GM18499 (cell line): ENCODE results near the gene ANKRD34A.
"Not testable (repeated sequence)": the region's sequence is repeated elsewhere in the genome, so short reads cannot be mapped to it uniquely, and the experiment has no call there.

ENCODE experiments used
- ATAC-seq: cut with Tn5 transposase; IDR thresholded peaks from one replicate; pipeline ENCODE4 v1.9.1; 2021; ENCODE audit warnings: moderate number of reproducible peaks; ENCODE audit not compliant: insufficient read depth, unreplicated experiment

The ANKRD34A gene

DNA sequence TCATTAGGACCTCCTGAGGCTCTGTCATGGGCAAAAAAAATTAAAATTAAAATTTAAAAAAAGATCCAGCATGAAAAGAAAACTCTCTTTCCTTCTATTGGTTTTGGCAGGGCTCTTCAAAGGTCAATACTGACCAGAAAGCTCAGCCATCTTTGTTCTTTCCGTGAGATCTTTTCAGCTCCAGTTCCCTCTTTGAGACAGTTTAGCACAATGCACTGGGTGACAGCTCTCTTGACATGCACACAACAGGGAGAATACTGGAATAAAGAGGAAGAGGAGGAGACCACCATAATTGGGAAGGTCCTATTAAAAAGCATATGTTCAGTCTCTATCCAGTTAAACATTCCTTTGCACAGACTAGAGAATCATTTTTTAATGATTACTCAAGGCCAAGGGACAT, 12.8 kb downstream of the ANKRD34A start:
- ATAC-seq = no peak

DNA sequence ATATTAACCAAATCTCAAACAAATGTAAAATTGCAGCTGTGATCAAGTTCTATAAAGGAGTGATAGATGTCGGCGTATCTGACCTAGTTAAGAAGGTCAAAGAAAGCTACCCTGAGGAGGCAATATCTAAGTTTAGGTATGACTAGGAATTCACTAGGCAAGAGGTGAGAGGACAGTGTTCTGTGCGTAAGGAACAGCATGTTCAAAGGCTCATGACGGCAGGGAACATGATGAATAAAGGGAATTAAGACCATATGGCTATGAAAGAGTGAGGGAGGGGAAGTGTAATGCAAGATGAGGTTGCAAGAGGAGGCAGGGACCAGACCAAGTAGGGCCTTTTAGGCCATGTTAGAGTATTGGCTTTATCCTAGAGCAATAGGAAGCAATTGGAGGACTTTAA, 15.2 kb downstream of the ANKRD34A start:
- no peak for ATAC-seq

DNA sequence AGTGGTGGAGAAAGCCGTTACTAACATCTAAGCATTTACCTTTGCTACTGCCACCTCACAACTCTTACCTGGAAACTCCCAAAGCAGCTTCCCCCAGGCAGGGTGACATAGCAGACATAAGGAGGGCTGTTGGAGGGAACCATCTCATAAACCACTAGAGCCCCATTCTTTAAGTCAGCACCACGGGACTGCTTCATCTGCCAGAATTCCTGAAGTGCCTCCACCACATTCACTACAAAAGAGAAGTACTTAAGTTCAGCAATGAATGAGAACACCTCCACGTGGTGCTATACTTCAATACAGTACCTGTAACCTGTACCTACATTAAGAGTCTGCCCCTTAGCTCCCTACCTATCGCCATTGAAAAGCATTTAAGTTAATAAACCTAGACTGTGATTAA, 16.8 kb downstream of the ANKRD34A start:
- no peak for ATAC-seq

DNA sequence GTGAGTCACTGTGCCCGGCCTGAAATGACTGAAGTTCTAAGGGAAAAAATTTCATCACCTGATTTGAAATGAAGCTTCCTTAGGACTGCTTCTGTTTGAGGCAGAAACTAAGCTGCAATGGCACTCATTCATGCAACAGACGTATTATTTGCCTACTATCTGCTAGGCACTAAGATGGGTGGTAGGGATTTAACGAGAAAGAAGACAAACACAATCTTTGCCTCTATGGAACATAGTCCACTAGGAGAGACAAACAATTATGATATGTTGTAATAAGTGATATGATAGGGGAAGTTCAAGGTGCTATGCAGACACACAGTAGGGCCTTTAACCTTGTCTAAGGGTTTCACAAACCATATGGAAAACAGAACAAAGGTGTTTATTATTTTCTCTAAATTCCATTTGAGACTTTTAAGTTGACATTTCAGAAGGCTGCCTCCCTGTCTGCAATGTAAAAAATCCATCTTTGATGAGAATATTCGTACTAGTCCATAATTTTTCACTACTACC, 17.8 kb downstream of the ANKRD34A start:
- ATAC-seq = no peak

DNA sequence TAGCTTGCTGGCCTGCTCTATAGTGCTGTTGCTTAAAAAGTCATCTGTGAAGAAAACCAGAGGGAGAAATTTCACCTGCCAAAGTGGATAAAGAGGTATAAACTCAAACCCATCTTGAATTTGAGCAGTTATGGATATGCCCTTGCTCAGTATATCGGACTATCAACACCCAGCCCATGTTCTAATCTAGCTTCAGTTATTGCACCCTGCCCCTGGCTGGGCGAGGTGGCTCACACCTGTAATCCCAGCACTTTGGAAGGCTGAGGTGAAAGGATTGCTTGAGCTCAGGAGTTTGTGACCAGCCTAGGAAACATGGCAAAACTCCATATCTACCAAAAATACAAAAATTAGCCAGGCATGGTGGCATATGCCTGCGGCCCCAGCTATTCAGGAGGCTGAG, 19.8 kb downstream of the ANKRD34A start:
- ATAC-seq = no peak

DNA sequence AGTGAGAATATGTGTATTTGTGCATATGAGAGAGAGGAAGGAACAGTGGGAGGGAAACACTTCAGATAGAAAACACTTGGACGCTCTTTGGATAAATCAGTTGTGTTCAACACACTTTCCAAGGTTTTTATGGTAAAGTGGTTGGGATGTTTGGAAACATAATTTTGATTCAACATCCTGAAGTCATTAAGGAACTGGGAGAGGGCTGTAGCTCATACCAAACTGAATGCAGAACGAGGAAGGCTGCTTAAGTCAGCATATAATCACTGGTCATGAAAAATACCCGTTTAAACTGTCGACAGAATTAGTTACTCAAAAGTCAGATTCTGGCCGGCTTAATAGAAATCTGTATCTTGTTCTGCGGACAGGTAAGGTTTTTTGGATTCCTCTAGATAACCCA, 21.5 kb downstream of the ANKRD34A start:
- ATAC-seq = no peak

DNA sequence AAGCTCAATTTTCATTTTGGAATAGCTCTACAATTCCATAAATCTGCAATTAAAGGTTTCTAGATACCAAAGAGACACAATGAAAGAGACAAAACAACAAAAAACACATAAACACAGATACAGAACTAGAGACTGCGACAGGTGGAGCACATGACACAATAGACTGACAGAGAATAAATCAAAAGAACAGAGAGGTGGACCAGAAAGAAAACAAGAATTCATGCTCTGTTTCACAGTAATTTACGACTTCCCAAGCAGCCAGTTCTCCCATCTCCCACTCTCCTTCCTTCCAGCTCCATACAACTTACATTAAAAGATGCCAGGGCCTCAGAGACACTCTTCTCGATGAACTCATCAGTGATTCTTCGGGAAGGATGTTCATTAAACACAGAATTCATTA, 22.0 kb downstream of the ANKRD34A start:
- no peak for ATAC-seq

DNA sequence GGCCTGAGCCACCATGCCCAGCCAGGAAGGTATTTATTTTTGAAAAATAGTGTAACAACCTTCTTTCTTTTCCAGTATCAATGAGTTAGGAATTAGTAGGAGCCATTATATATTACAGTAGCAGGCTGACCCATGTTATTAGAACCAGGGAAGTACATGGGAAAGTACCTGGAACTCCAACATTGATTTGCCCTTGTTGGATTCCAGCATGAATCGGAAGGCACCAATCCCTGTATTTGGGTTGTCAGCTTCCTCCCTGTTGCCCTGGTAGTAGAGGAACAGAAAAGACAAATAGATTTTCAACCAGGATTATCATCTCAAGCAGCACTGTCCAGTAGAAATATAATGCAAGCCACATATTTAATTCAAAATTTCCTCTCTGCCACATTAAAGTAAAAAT, 26.9 kb downstream of the ANKRD34A start:
- ATAC-seq = no peak

DNA sequence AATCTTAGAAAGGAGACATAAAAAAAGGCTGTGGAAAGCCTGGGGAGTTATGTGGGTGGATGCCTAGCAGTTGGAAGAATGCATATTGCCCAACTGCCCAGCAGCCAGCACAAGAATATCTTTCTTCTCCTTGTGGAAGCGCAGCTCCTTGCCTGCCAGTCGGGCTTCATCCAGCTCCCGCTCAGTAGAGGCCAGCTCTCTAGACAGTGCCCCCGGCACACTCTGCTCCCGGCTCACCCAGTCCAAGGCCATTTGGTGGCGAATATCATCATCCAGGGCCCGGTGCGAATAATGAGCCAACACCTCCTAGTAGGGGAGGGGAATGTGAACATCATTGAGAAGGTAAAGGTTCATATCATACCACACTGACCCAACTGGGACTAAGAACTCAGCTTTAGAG, 28.1 kb downstream of the ANKRD34A start:
- ATAC-seq = no peak

DNA sequence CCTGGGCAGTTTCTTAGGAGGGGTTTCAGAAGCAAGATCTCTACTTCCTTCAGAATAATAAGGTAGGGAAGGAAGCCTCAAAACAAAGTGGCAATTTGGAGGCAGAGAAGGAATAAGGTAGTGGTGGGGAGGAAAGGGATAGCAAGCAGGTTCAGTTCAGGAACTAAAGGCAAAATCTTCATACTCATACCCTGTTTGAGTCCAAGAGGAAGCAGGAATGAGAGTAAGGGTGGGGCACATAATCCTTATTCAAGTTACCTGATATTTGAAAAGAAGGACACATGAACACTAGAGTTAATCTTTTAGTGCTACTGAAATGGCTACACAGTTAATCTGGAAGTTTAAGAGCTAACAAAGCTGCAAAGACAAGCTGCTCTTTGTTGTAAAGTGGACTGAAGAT, 28.7 kb downstream of the ANKRD34A start:
- ATAC-seq = no peak

DNA sequence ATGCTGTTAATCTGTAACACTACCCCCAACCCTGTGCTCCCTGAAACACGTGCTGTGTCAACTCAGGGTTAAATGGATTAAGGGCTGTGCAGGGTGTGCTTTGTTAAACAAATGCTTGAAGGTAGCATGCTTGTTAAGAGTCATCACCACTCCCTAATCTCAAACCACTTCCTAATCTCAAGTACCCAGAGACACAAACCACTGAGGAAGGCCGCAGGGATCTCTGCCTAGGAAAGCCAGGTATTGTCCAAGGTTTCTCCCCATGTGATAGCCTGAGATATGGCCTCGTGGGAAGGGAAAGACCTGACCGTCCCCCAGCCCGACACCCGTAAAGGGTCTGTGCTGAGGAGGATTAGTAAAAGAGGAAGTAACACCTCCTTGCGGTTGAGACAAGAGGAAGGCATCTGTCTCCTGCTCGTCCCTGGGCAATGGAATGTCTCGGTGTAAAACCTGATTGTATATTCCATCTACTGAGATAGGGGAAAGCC, 31.8 kb downstream of the ANKRD34A start:
- ATAC-seq = not testable (repeated sequence)

DNA sequence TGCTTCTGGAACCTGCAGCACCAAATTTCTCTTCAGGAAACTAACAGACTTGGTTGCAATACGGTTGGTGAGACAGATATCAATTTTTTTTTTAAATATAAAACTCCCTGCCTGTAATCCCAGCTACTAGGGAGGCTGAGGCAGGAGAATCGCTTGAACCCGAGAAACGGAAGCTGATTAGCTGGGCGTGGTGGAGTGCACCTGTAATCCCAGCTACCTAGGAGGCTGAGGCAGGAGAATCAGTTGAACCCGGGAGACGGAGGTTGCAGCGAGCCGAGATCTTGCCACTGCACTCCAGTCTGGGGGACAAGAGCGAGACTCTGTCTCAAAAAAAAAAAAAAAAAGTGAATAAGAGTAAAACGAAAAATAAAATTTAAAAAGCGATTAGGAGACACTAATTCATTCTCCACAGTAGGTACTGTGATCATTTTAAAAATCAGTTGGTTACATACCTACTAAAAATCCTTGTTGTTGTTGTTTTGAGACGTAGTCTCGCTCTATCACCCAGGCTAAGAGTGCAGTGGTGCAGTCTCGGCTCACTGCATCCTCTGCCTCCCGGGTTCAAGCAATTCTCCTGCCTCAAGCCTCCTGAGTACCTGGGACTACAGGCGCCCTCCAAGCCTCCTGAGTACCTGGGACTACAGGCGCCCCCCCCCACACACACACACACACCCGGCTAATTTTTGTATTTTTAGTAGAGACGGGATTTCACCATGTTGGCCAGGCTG, 36.3 kb downstream of the ANKRD34A start:
- ATAC-seq = no peak

DNA sequence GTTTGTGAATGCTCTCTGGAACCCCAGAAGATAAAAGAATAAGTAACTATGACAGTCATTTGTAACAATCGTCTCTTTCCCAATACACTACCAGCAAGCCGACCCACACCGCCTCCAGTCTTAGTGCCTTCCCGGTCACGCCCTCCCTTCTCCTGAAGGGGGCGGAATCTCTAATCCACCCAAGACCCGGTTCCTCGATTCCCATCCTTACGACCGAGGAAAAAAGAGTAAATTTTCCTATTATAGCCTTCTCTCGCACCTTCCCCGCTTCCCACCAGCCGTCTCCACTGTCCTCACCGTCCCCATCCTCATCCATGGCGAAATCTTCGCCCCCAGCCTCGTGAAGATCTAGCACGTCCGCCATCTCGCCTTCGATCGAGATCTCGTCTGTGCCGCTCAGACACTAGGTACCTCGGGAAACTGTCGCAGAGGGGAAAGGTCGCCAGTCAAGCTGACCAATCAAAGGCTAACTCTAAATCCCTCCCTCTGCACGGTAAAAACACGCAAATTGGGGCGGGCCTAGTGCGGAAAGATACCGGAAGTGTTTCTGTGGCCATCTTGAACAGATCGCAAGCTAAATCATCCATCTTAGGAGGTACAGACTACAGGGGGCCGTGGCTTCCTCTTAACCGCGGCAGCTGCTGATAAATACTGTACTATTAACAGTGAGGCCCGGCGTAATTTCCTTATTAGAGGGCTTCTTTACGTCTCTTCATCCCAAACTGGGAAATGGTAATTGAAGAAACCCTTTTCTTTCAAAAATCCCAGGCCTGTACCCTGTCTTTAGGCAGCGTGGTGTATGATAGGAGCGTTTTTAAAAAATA, 37.1 kb downstream of the ANKRD34A start, which contains the start of gene RBM8A:
RBM8A (minus strand) TSS at position 422 of the 824 bp plus-strand sequence; CDS start at position 364, 58 bp downstream.
- ATAC-seq = peak; percentile 84

DNA sequence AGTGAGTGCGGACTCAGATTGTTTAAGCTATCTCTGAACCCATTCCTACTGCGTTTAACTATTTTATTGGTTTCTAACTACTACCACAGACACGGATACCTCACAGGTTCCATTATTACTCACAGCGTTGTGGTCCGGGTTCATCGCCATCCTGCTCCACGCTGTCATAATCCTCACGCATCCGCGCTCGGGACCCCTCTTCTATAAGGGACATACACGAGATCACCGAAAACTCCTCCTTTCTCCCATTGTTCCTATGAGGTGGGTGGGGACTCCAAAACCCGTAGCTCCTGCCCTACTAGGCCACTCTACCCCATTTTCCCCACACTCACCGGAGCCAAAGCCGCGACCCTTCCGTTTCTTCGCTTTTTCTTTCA, 37.7 kb downstream of the ANKRD34A start:
- no peak for ATAC-seq

DNA sequence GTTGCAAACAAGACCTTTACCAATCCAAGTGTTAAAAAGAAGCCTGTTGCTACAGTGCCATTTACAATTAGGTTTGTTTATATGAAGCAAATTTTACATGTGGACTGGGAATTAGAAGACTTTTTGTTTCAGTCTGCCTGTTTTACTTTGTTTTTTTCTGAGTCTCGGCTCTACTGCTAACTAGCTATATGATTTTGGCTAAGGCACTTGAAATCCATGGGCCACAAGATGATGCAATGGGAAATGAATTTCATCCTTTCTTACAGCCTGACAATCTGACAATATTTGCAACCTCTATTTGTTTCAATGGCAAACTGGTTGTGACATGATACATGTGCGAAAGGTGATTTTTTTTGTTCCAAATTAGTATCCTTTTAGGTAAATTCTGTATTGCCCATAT, 42.1 kb downstream of the ANKRD34A start:
- ATAC-seq = no peak

DNA sequence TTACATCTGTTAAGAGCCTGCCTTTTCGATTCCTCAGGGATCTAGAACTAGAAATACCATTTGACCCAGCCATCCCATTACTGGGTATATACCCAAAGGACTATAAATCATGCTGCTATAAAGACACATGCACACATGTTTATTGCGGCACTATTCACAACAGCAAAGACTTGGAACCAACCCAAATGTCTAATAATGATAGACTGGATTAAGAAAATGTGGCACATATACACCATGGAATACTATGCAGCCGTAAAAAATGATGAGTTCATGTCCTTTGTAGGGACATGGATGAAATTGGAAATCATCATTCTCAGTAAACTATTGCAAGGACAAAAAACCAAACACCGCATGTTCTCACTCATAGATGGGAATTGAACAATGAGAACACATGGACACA, 44.1 kb downstream of the ANKRD34A start:
- not testable (repeated sequence) for ATAC-seq

DNA sequence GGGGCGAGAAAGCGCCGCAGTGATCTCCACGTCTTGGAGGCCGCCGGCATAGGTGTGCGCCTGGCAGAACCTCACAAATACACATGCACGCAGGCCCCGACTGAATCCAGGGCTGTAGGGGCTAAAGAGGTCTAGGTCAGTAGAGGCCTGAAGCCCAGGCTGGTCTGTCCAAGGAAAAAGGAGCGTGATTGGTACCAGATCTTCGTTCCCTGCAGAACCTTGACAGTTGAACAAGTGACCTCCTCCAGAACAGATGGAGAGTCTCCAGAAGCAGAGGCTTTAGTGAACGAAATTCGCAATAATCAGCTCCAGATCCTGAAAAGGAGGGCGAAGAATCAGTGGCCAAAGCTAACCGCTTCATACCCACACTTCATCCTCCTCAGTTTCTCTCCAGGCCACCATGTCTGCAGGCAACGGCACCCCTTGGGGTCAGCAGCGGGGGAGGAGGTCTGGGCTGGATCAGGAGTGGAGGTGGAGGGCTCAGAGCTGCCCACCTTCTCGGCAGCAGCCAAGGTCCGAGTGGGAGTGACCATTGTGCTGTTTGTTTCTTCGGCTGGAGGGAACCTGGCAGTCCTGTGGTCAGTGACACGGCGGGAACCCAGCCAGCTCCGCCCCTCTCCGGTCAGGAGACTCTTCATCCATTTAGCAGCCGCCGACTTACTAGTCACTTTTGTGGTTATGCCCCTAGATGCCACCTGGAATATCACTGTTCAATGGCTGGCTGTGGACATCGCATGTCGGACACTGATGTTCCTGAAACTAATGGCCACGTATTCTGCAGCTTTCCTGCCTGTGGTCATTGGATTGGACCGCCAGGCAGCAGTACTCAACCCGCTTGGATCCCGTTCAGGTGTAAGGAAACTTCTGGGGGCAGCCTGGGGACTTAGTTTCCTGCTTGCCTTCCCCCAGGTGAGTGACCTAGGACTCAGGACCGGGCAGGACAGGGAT, 45.1 kb downstream of the ANKRD34A start:
- peak; percentile 20 for ATAC-seq

DNA sequence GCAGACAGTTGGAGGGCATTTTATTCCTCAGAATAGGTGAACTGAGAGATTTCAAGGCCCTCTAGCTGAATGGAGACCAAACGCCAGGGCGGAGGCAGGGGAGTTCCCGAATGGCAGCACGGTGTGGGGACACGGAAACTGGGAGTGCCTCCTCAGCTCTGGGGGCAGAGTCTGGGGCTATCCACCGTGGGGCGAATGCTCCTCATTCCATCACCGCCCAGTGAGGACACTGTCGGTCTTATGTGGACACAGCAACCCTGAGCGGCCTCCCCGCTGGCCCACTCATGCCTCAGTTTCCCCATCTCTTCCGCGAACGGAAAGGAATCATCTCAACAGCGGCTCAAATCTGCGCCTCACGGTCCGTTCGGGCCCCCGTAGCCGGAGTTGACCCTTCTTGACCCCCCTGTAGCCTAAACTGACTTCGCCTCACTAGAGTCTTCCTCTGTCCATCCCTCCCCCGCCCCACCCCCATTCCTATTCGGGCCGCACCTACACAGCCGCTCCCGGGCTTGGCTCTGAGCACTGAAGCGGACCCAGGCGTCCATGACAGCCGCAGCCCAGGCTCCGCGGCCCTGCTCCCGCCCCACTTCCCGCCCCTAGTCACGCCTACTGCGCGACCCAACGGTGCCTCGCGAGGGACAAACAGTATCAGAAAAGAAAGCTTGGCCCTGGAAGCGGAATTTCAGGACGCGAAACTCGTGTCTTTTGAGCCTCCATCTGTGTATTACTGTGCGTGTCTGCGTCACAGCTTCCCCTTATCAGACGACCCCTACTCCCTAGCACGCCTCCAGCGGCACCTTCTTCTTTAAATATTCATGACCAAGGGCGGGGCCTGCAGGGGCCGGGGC, 46.0 kb downstream of the ANKRD34A start, which contains the start of gene PEX11B:
PEX11B (minus strand) TSS at position 574 of the 848 bp plus-strand sequence; CDS start at position 545, 29 bp downstream.
- peak; percentile 44 for ATAC-seq

DNA sequence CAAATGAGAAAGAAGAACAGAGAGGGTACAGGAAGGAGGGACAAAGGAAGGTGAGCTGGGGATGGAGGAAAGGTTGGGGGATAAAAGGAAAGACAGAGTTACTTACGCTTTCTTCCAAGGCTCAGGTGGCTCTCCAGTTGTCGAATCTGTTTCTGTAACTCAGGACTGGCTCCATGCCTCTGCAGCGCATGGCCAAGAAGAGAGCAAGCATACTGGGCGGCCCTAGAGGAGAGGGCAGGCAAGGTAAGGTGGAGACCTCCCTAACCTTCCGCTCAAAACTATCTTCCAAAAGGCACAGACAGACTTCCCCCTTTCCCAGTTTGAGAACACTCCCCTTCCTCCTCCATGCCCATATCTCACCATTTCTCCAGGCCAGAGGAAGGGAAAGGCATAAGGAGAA, 46.8 kb downstream of the ANKRD34A start:
- ATAC-seq = no peak
